Neuronal stem cell (in vitro differentiated cells): ENCODE data around the gene UBR3.

ENCODE experiments used
- DNase-seq: peaks from one replicate; pipeline ENCODE4 v3.0.0-alpha.2; 2013; ENCODE audit warnings: low spot score
- H2AFZ ChIP-seq: one replicate; pipeline ENCODE4 v1.6.1; 2013; ENCODE audit warnings: mild to moderate bottlenecking, low read length, inconsistent platforms
- H2AK5ac ChIP-seq: 2 replicates; pipeline ENCODE4 v1.6.1; 2013; ENCODE audit warnings: low read depth, mild to moderate bottlenecking, inconsistent platforms, low read length, moderate library complexity, mixed read lengths
- H2BK120ac ChIP-seq: 2 replicates; pipeline ENCODE4 v1.6.1; 2013; ENCODE audit warnings: low read depth, mild to moderate bottlenecking, inconsistent platforms, low read length, moderate library complexity, mixed read lengths
- H2BK12ac ChIP-seq: one replicate; pipeline ENCODE4 v1.6.1; 2013; ENCODE audit warnings: low read length, inconsistent platforms
- H2BK15ac ChIP-seq: 2 replicates; pipeline ENCODE4 v1.6.1; 2013; ENCODE audit warnings: mild to moderate bottlenecking, low read length, inconsistent platforms, mixed read lengths
- H2BK5ac ChIP-seq: one replicate; pipeline ENCODE4 v1.6.1; 2013; ENCODE audit warnings: inconsistent platforms, mild to moderate bottlenecking, low read length, moderate library complexity
- H3K14ac ChIP-seq: one replicate; pipeline ENCODE4 v1.6.1; 2013; ENCODE audit warnings: low read length, inconsistent platforms
- H3K18ac ChIP-seq: 2 replicates; pipeline ENCODE4 v1.6.1; 2013; ENCODE audit warnings: low read length, inconsistent platforms
- H3K23ac ChIP-seq: 2 replicates; pipeline ENCODE4 v1.6.1; 2013; ENCODE audit warnings: low read depth, mild to moderate bottlenecking, mixed read lengths, low read length, inconsistent platforms; ENCODE audit not compliant: poor library complexity
- H3K27ac ChIP-seq: replicated peaks from 3 replicates; pipeline ENCODE4 v1.5.1; 2013; ENCODE audit warnings: low read length, inconsistent platforms
- H3K27me3 ChIP-seq, 3 experiments: 2 replicates each; pipeline ENCODE4 v1.6.1; 2013; ENCODE audit warnings: low read length in 3 of 3, mild to moderate bottlenecking in 2 of 3, inconsistent platforms in 1 of 3, low read depth in 1 of 3, mixed read lengths in 1 of 3, moderate library complexity in 1 of 3; ENCODE audit not compliant: control insufficient read depth in 3 of 3, insufficient read depth in 3 of 3
- H3K36me3 ChIP-seq, 2 donors: replicated peaks in 1 of 2; 2 replicates each; pipeline ENCODE4 v1.6.1; 2013; ENCODE audit warnings: low read length in 2 of 2; ENCODE audit not compliant: control insufficient read depth in 2 of 2, insufficient read depth in 2 of 2
- H3K4ac ChIP-seq: 2 replicates; pipeline ENCODE4 v1.6.1; 2013; ENCODE audit warnings: inconsistent platforms, mild to moderate bottlenecking, low read length, moderate library complexity
- H3K4me1 ChIP-seq, 2 donors: 1 replicate in 1 of 2; 2 replicates in 1 of 2; pipeline ENCODE4 v1.6.1; 2013; ENCODE audit warnings: low read length in 2 of 2, low read depth in 1 of 2; ENCODE audit not compliant: control insufficient read depth in 2 of 2, insufficient read depth in 1 of 2
- H3K4me2 ChIP-seq: one replicate; pipeline ENCODE4 v1.6.1; 2013; ENCODE audit warnings: mild to moderate bottlenecking, low read length, inconsistent platforms; ENCODE audit not compliant: insufficient read depth, poor library complexity, severe bottlenecking
- H3K4me3 ChIP-seq, 2 donors: 2 replicates each; pipeline ENCODE4 v1.5.1; 2013; ENCODE audit warnings: low read length in 2 of 2, mild to moderate bottlenecking in 2 of 2, inconsistent platforms in 1 of 2, moderate library complexity in 1 of 2
- H3K79me1 ChIP-seq: one replicate; pipeline ENCODE4 v1.6.1; 2013; ENCODE audit warnings: low read depth, mild to moderate bottlenecking, inconsistent platforms, low read length, moderate library complexity
- H3K9ac ChIP-seq: one replicate; pipeline ENCODE4 v1.6.1; 2013; ENCODE audit warnings: mild to moderate bottlenecking, low read depth, low read length, inconsistent platforms; ENCODE audit not compliant: poor library complexity
- H3K9me3 ChIP-seq, 2 donors: replicated peaks in 1 of 2; 2 replicates each; pipeline versions ENCODE3 to v1.6.1; 2013; ENCODE audit warnings: low read length in 2 of 2, mild to moderate bottlenecking in 2 of 2, inconsistent platforms in 1 of 2, low read depth in 1 of 2, mixed read lengths in 1 of 2, moderate library complexity in 1 of 2; ENCODE audit not compliant: control insufficient read depth in 2 of 2, insufficient read depth in 1 of 2
- H4K8ac ChIP-seq: one replicate; pipeline ENCODE4 v1.6.1; 2013; ENCODE audit warnings: low read depth, mild to moderate bottlenecking, inconsistent platforms, low read length, moderate library complexity
- H4K91ac ChIP-seq: one replicate; pipeline ENCODE4 v1.6.1; 2013; ENCODE audit warnings: low read length, low read depth, mild to moderate bottlenecking, inconsistent platforms; ENCODE audit not compliant: poor library complexity
- WGBS, 2 donors: extraction: QIAGEN DNeasy Blood & Tissue Kit; methylation state at CpG; one replicate each; pipeline ENCODE4 v1.1.7; 2013; ENCODE audit warnings: missing lambda C conversion rate in 2 of 2, mixed read lengths in 1 of 2; ENCODE audit not compliant: insufficient read length in 2 of 2, insufficient replicate concordance in 1 of 2; ENCODE audit errors: extremely low coverage in 2 of 2; 5-methylcytosine and 5-hydroxymethylcytosine counted together

The UBR3 gene

GRCh38 chr2:170084820-170085491 lies 257.7 kb downstream of the UBR3 start:
- Histone ChIP-seq H3K4ac (no peak overlapping the region), H3K23ac (no peak overlapping the region), H3K18ac (no peak overlapping the region), H3K9ac (no peak overlapping the region), H3K27me3 (no peaks in the 10 kb centered on the region), H3K4me3 (no peak overlapping the region), H2AFZ (no peak overlapping the region), H3K36me3 (peaks cover 0 to 7% of the 10 kb centered on the region in 2 donors), H2AK5ac (no peak overlapping the region), H2BK12ac (no peak overlapping the region), H4K8ac (no peak overlapping the region), H3K4me1 (no peaks in the 10 kb centered on the region), H3K27ac (no peak overlapping the region), H4K91ac (no peak overlapping the region), H3K14ac (no peak overlapping the region), H2BK120ac (no peak overlapping the region), H2BK15ac (no peak overlapping the region), H2BK5ac (no peak overlapping the region), H3K4me2 (no peak overlapping the region), H3K9me3 (no peaks in the 10 kb centered on the region), H3K79me1 (no peaks in the 10 kb centered on the region)
- no peak for DNase-seq
- WGBS, 2 donors = no CpG with 5 or more reads among the region's 2 CpGs

- Histone ChIP-seq H3K9me3 (peaks cover 0 to under 1% of the 10 kb centered on the region in 2 donors), H2BK12ac (no peak overlapping the region), H3K4ac (no peak overlapping the region), H2AK5ac (no peak overlapping the region), H3K23ac (no peak overlapping the region), H3K4me1 (no peaks in the 10 kb centered on the region), H3K4me3 (no peak overlapping the region), H3K9ac (no peak overlapping the region), H4K8ac (no peak overlapping the region), H3K27me3 (no peaks in the 10 kb centered on the region), H3K4me2 (no peak overlapping the region), H3K18ac (no peak overlapping the region), H3K36me3 (peaks cover 0 to 7% of the 10 kb centered on the region in 2 donors), H3K14ac (no peak overlapping the region), H3K27ac (no peak overlapping the region), H3K79me1 (no peaks in the 10 kb centered on the region), H2AFZ (no peak overlapping the region), H4K91ac (no peak overlapping the region), H2BK15ac (no peak overlapping the region), H2BK120ac (no peak overlapping the region), H2BK5ac (no peak overlapping the region)
- DNase-seq = no peak
- WGBS, 2 donors = no CpG with 5 or more reads among the region's 5 CpGs
Measured at GRCh38 chr2:170086117-170086688, 258.9 kb downstream of the UBR3 start.

GRCh38 chr2:170086751-170087412 lies 259.6 kb downstream of the UBR3 start:
- no peak overlapping the region for H3K4me2 ChIP-seq
- no peak overlapping the region for H2BK12ac ChIP-seq
- no CpG with 5 or more reads among the region's 2 CpGs for WGBS, 2 donors
- H2BK5ac ChIP-seq = no peak overlapping the region
- no peaks in the 10 kb centered on the region for H3K79me1 ChIP-seq
- DNase-seq = no peak
- H2BK120ac ChIP-seq = no peak overlapping the region
- no peak overlapping the region for H3K4ac ChIP-seq
- H4K91ac ChIP-seq = no peak overlapping the region
- no peaks in the 10 kb centered on the region for H3K4me1 ChIP-seq
- no peak overlapping the region for H3K4me3 ChIP-seq
- no peak overlapping the region for H2BK15ac ChIP-seq
- H3K23ac ChIP-seq = no peak overlapping the region
- H3K27ac ChIP-seq = no peak overlapping the region
- peaks cover 0 to 3% of the 10 kb centered on the region in 2 donors for H3K36me3 ChIP-seq
- peaks cover 2 to 6% of the 10 kb centered on the region in 2 donors for H3K9me3 ChIP-seq
- H3K27me3 ChIP-seq = no peaks in the 10 kb centered on the region
- H3K14ac ChIP-seq = no peak overlapping the region
- H4K8ac ChIP-seq = no peak overlapping the region
- no peak overlapping the region for H2AK5ac ChIP-seq
- no peak overlapping the region for H2AFZ ChIP-seq
- H3K18ac ChIP-seq = no peak overlapping the region
- no peak overlapping the region for H3K9ac ChIP-seq

GRCh38 chr2:170087413-170087793 lies 260.1 kb downstream of the UBR3 start:
- Histone ChIP-seq H3K9me3 (peaks cover 2 to 6% of the 10 kb centered on the region in 2 donors), H2BK120ac (no peak overlapping the region), H4K8ac (no peak overlapping the region), H3K23ac (no peak overlapping the region), H3K4me2 (no peak overlapping the region), H2BK5ac (no peak overlapping the region), H2BK12ac (no peak overlapping the region), H3K36me3 (no peaks in the 10 kb centered on the region), H3K79me1 (no peaks in the 10 kb centered on the region), H3K27ac (no peak overlapping the region), H3K4ac (no peak overlapping the region), H4K91ac (no peak overlapping the region), H2BK15ac (no peak overlapping the region), H2AFZ (no peak overlapping the region), H3K27me3 (no peaks in the 10 kb centered on the region), H2AK5ac (no peak overlapping the region), H3K9ac (no peak overlapping the region), H3K4me3 (no peak overlapping the region), H3K4me1 (no peaks in the 10 kb centered on the region), H3K14ac (no peak overlapping the region), H3K18ac (no peak overlapping the region)
- DNase-seq = no peak
- no CpG with 5 or more reads among the region's 2 CpGs for WGBS, 2 donors
